GM12878 (cell line): Measurements from ENCODE around the gene ADGRG1.

ENCODE experiments used
- BHLHE40 ChIP-seq, 2 experiments: fragments of 450-650 bp in 1 of 2; IDR thresholded peaks; 2 replicates each; pipeline ENCODE4 v1.6.1; 2011 to 2017; ENCODE audit warnings: low read depth in 2 of 2, borderline replicate concordance in 1 of 2, improper control_type of control experiment in 1 of 2, low read length in 1 of 2, mild to moderate bottlenecking in 1 of 2
- CTCF ChIP-seq, 3 experiments: IDR thresholded peaks in 2 of 3; conservative IDR thresholded peaks in 1 of 3; 2 replicates each; pipeline ENCODE4 v1.5.1; 2011; ENCODE audit warnings: low read depth in 3 of 3, low read length in 3 of 3, mild to moderate bottlenecking in 3 of 3, control low read depth in 2 of 3, moderate library complexity in 2 of 3, inconsistent platforms in 1 of 3, mixed read lengths in 1 of 3; ENCODE audit not compliant: control insufficient read depth in 2 of 3, insufficient read depth in 1 of 3; ENCODE audit errors: extremely low read depth in 1 of 3
- E2F8 ChIP-seq: fragments of 450-650 bp; IDR thresholded peaks from 2 replicates; pipeline ENCODE4 v1.6.1; 2018; ENCODE audit warnings: mild to moderate bottlenecking, low read depth, moderate library complexity; ENCODE audit not compliant: partially characterized antibody
- GABPA ChIP-seq: IDR thresholded peaks from 2 replicates; pipeline ENCODE4 v1.6.1; 2014; ENCODE audit warnings: antibody characterized with exemption, low read depth, mild to moderate bottlenecking, inconsistent platforms
- MAX ChIP-seq: IDR thresholded peaks from 2 replicates; pipeline ENCODE4 v1.6.1; 2012; ENCODE audit warnings: low read depth, low read length, improper control_type of control experiment
- NR2F1 ChIP-seq: fragments of 450-650 bp; conservative IDR thresholded peaks from 2 replicates; pipeline ENCODE4 v1.6.1; 2017; ENCODE audit warnings: mild to moderate bottlenecking
- POLR2A ChIP-seq: IDR thresholded peaks from 2 replicates; pipeline ENCODE4 v1.6.1; 2011; ENCODE audit warnings: low read depth, mild to moderate bottlenecking, low read length
- POLR2AphosphoS2 ChIP-seq: IDR thresholded peaks from 2 replicates; pipeline ENCODE4 v1.6.1; 2011; ENCODE audit warnings: low read depth, mild to moderate bottlenecking, low read length, improper control_type of control experiment, moderate library complexity
- POLR2AphosphoS5 ChIP-seq: IDR thresholded peaks from 2 replicates; pipeline ENCODE4 v1.6.1; 2011; ENCODE audit warnings: mild to moderate bottlenecking, low read length, inconsistent platforms
- REST ChIP-seq: IDR thresholded peaks from 2 replicates; pipeline ENCODE4 v1.6.1; 2012; ENCODE audit warnings: mild to moderate bottlenecking, low read depth, low read length
- SMAD1 ChIP-seq: fragments of 450-650 bp; IDR thresholded peaks from 2 replicates; pipeline ENCODE4 v1.6.1; 2018; ENCODE audit warnings: mild to moderate bottlenecking, low read depth; ENCODE audit not compliant: partially characterized antibody
- SUPT20H ChIP-seq: IDR thresholded peaks from 2 replicates; pipeline ENCODE4 v1.6.1; 2011; ENCODE audit warnings: low read depth, mild to moderate bottlenecking, low read length, moderate library complexity, borderline replicate concordance; ENCODE audit not compliant: control insufficient read depth
- ZNF622 ChIP-seq: fragments of 450-650 bp; IDR thresholded peaks from 2 replicates; pipeline ENCODE4 v1.6.1; 2017; ENCODE audit warnings: mild to moderate bottlenecking, inconsistent platforms

- TF ChIP-seq POLR2A (no peak), CTCF (IDR thresholded peaks at IDR 0.05 in 2 of 3, conservative IDR thresholded peaks at IDR 0.05 in 1 of 3; ENCODE audit: control insufficient read depth in 2 of 3, extremely low read depth in 1 of 3, insufficient read depth in 1 of 3, low read depth in 3 of 3, low read length in 3 of 3) (no peak), MAX (no peak), SMAD1 (no peak), POLR2AphosphoS5 (no peak), E2F8 (no peak), GABPA (no peak), POLR2AphosphoS2 (no peak), SUPT20H (no peak), REST (no peak), NR2F1 (no peak), ZNF622 (no peak), BHLHE40 (IDR thresholded peaks at IDR 0.05; ENCODE audit: borderline replicate concordance in 1 of 2, low read depth in 2 of 2, low read length in 1 of 2) (no peak)
These were observed 8.6 kb downstream of the ADGRG1 start for GRCh38 chr16:57637020-57637419.
